ENCODE data around the gene KDM2B. TPM values are rescaled to one million over a fixed set of nuclear protein-coding genes. Genes with fewer than 3 reads are reported as not detected.

KDM2B gene
- total RNA-seq, 1 donor: 32.6 TPM

- peaks cover 4% of the 10 kb centered on the region for H3K79me2 ChIP-seq (ENCODE audit: insufficient read depth, low read length)
- TF ChIP-seq CTCF (IDR thresholded peaks at IDR 0.05; ENCODE audit: extremely low read depth, low read depth, low read length): no peak
- peaks cover 54% of the 10 kb centered on the region for H3K4me1 ChIP-seq (ENCODE audit: insufficient read depth, low read length)
- H3K9me3 ChIP-seq (ENCODE audit: low read depth, low read length): no peaks in the 10 kb centered on the region
- H3K4me3 ChIP-seq (ENCODE audit: insufficient read depth, low read length): peak overlapping the region; percentile 76
- peak overlapping the region; percentile 84 for H3K27ac ChIP-seq (ENCODE audit: low read depth, low read length)
- no peaks in the 10 kb centered on the region for H4K20me1 ChIP-seq (ENCODE audit: insufficient read depth, low read length)
- peak overlapping the region; percentile 96 for H3K4me2 ChIP-seq (ENCODE audit: insufficient read depth, low read length)
- H2AFZ ChIP-seq (ENCODE audit: low read length): peak overlapping the region; percentile 44
- peak; percentile 87 for DNase-seq (ENCODE audit: insufficient read length, low spot score, missing footprints)
- H3K36me3 ChIP-seq (ENCODE audit: insufficient read depth, low read length): peaks cover 11% of the 10 kb centered on the region
- H3K27me3 ChIP-seq (ENCODE audit: insufficient read depth, low read length): no peaks in the 10 kb centered on the region
Measured at GRCh38 chr12:121579190-121579791, 1.5 kb downstream of the KDM2B start.

- peaks cover 4% of the 10 kb centered on the region for H3K79me2 ChIP-seq (ENCODE audit: insufficient read depth, low read length)
- H3K36me3 ChIP-seq (ENCODE audit: insufficient read depth, low read length): peaks cover 18% of the 10 kb centered on the region
- H3K27me3 ChIP-seq (ENCODE audit: insufficient read depth, low read length): no peaks in the 10 kb centered on the region
- no peaks in the 10 kb centered on the region for H3K9me3 ChIP-seq (ENCODE audit: low read depth, low read length)
- TF ChIP-seq CTCF (IDR thresholded peaks at IDR 0.05; ENCODE audit: extremely low read depth, low read depth, low read length): no peak
- peak overlapping the region; percentile 89 for H3K27ac ChIP-seq (ENCODE audit: low read depth, low read length)
- DNase-seq (ENCODE audit: insufficient read length, low spot score, missing footprints): peak; percentile 74
- peak overlapping the region; percentile 69 for H2AFZ ChIP-seq (ENCODE audit: low read length)
- H3K4me1 ChIP-seq (ENCODE audit: insufficient read depth, low read length): peaks cover 54% of the 10 kb centered on the region
- H3K4me2 ChIP-seq (ENCODE audit: insufficient read depth, low read length): peak overlapping the region; percentile 96
- H4K20me1 ChIP-seq (ENCODE audit: insufficient read depth, low read length): no peaks in the 10 kb centered on the region
- peak overlapping the region; percentile 76 for H3K4me3 ChIP-seq (ENCODE audit: insufficient read depth, low read length)
Measured at GRCh38 chr12:121578230-121579189, 2.3 kb downstream of the KDM2B start.

- Histone ChIP-seq H3K27me3 (ENCODE audit: insufficient read depth, low read length) (no peaks in the 10 kb centered on the region), H3K27ac (ENCODE audit: low read depth, low read length) (peak overlapping the region; percentile 89), H3K4me3 (ENCODE audit: insufficient read depth, low read length) (peak overlapping the region; percentile 76), H3K4me2 (ENCODE audit: insufficient read depth, low read length) (peak overlapping the region; percentile 96), H2AFZ (ENCODE audit: low read length) (peak overlapping the region; percentile 59), H3K36me3 (ENCODE audit: insufficient read depth, low read length) (peaks cover 18% of the 10 kb centered on the region), H4K20me1 (ENCODE audit: insufficient read depth, low read length) (no peaks in the 10 kb centered on the region), H3K9me3 (ENCODE audit: low read depth, low read length) (no peaks in the 10 kb centered on the region), H3K4me1 (ENCODE audit: insufficient read depth, low read length) (peaks cover 49% of the 10 kb centered on the region), H3K79me2 (ENCODE audit: insufficient read depth, low read length) (peaks cover 4% of the 10 kb centered on the region)
- no peak for TF ChIP-seq CTCF (IDR thresholded peaks at IDR 0.05; ENCODE audit: extremely low read depth, low read depth, low read length)
- DNase-seq (ENCODE audit: insufficient read length, low spot score, missing footprints): peak; percentile 48
Measured at GRCh38 chr12:121577443-121578180, 3.2 kb downstream of the KDM2B start.

All from osteoblast (primary cell).